Muscle of arm (tissue), 12 donors: Measurements from ENCODE around the gene CDH7. TPM values are rescaled to one million over a fixed set of nuclear protein-coding genes. Genes with fewer than 3 reads are reported as not detected.

Experiments used
- DNase-seq: peaks from one replicate; pipeline ENCODE4 v3.0.0-alpha.2; 2013
- polyA plus RNA-seq, 12 donors: library from polyadenylated mRNA; unstranded; fragments of 120-200 nt; gene quantifications; one replicate each; pipeline ENCODE4 v1.2.1, GENCODE V29; 2013; ENCODE audit not compliant: insufficient read length in 12 of 12

Gene CDH7
- polyA plus RNA-seq, 12 donors = 0.44 to 2.3 (median 0.78) TPM; not detected in 2

- no peak for DNase-seq
Observed at GRCh38 chr18:65768120-65768778, 17.4 kb downstream of the CDH7 start.

- DNase-seq = no peak
Observed at GRCh38 chr18:65769652-65770051, 18.8 kb downstream of the CDH7 start.

GRCh38 chr18:65786474-65786873, 35.7 kb downstream of the CDH7 start:
- no peak for DNase-seq

- DNase-seq = no peak
Observed at GRCh38 chr18:65788373-65788772, 37.6 kb downstream of the CDH7 start.

GRCh38 chr18:65790604-65791003, 39.8 kb downstream of the CDH7 start:
- DNase-seq = no peak

GRCh38 chr18:65791719-65792118, 40.9 kb downstream of the CDH7 start:
- DNase-seq = no peak

GRCh38 chr18:65792456-65793074, 41.8 kb downstream of the CDH7 start:
- DNase-seq = no peak

GRCh38 chr18:65808759-65809158, 57.9 kb downstream of the CDH7 start:
- no peak for DNase-seq

GRCh38 chr18:65811307-65811706, 60.5 kb downstream of the CDH7 start:
- DNase-seq = no peak

- no peak for DNase-seq
Observed at GRCh38 chr18:65815506-65815905, 64.7 kb downstream of the CDH7 start.

GRCh38 chr18:65817178-65817577, 66.4 kb downstream of the CDH7 start:
- no peak for DNase-seq

GRCh38 chr18:65821911-65822310, 71.1 kb downstream of the CDH7 start:
- DNase-seq = no peak

GRCh38 chr18:65822826-65823225, 72.0 kb downstream of the CDH7 start:
- DNase-seq = no peak

- DNase-seq = no peak
Observed at GRCh38 chr18:65827444-65827843, 76.6 kb downstream of the CDH7 start.

GRCh38 chr18:65835881-65836280, 85.1 kb downstream of the CDH7 start:
- DNase-seq = no peak

- no peak for DNase-seq
Observed at GRCh38 chr18:65846107-65846506, 95.3 kb downstream of the CDH7 start.

- no peak for DNase-seq
Observed at GRCh38 chr18:65852273-65852672, 101.5 kb downstream of the CDH7 start.

GRCh38 chr18:65859075-65859474, 108.3 kb downstream of the CDH7 start:
- DNase-seq = no peak

- no peak for DNase-seq
Observed at GRCh38 chr18:65869527-65869926, 118.7 kb downstream of the CDH7 start.

GRCh38 chr18:65876310-65876709, 125.5 kb downstream of the CDH7 start:
- DNase-seq = no peak

GRCh38 chr18:65897292-65897691, 146.5 kb downstream of the CDH7 start:
- no peak for DNase-seq

GRCh38 chr18:65901522-65901921, 150.7 kb downstream of the CDH7 start:
- no peak for DNase-seq

GRCh38 chr18:65906621-65907034, 155.8 kb downstream of the CDH7 start:
- no peak for DNase-seq

GRCh38 chr18:65907281-65907680, 156.5 kb downstream of the CDH7 start:
- DNase-seq = no peak
